SK-N-SH treated with all-trans-retinoic acid at 6 μM for 48 hours (cell line): ENCODE results near the gene GPATCH1.

ENCODE experiments used
- ATAC-seq: fragments of 200-7000 bp; cut with Tn5 transposase; 3 replicates; pipeline ENCODE4 v1.9.1; 2020; ENCODE audit warnings: mild to moderate bottlenecking, moderate library complexity
- ARNTL ChIP-seq: fragments of 450-650 bp; formaldehyde crosslinking; IDR thresholded peaks from 2 replicates; pipeline ENCODE4 v1.5.0; 2020; ENCODE audit warnings: low read depth, mild to moderate bottlenecking, moderate library complexity, borderline replicate concordance
- BACH2 ChIP-seq: fragments of 250-450 bp; sonication (Bioruptor Pico); IDR thresholded peaks from 2 replicates; pipeline ENCODE4 v1.9.0; 2021; ENCODE audit warnings: mild to moderate bottlenecking, borderline replicate concordance
- CSDC2 ChIP-seq: fragments of 250-450 bp; sonication (Bioruptor Pico); IDR thresholded peaks from 2 replicates; pipeline ENCODE4 v1.5.0; 2020; ENCODE audit warnings: mild to moderate bottlenecking, moderate library complexity
- ESRRG ChIP-seq: fragments of 250-450 bp; sonication (Bioruptor Pico); IDR thresholded peaks from 2 replicates; pipeline ENCODE4 v1.6.1; 2021; ENCODE audit warnings: mild to moderate bottlenecking
- GLIS3 ChIP-seq: fragments of 250-450 bp; sonication (Bioruptor Pico); IDR thresholded peaks from 2 replicates; pipeline ENCODE4 v1.5.0; 2020; ENCODE audit warnings: mild to moderate bottlenecking, moderate library complexity
- OSR1 ChIP-seq: fragments of 250-450 bp; sonication (Bioruptor Pico); IDR thresholded peaks from 2 replicates; pipeline ENCODE4 v1.8.0; 2022; ENCODE audit warnings: moderate library complexity, mild to moderate bottlenecking, inconsistent platforms
- PPARA ChIP-seq: fragments of 250-450 bp; sonication (Bioruptor Pico); IDR thresholded peaks from 2 replicates; pipeline ENCODE4 v1.5.0; 2020; ENCODE audit warnings: mild to moderate bottlenecking, borderline replicate concordance
- RARB ChIP-seq: fragments of 250-450 bp; sonication (Bioruptor Pico); IDR thresholded peaks from 2 replicates; pipeline ENCODE4 v1.8.0; 2021; ENCODE audit warnings: mild to moderate bottlenecking, moderate library complexity
- SNAI2 ChIP-seq: fragments of 250-450 bp; sonication (Bioruptor Pico); IDR thresholded peaks from 2 replicates; pipeline ENCODE4 v1.5.0; 2020; ENCODE audit warnings: mild to moderate bottlenecking, moderate library complexity
- TCF4 ChIP-seq: fragments of 250-450 bp; sonication (Bioruptor Pico); IDR thresholded peaks from 2 replicates; pipeline ENCODE4 v1.8.0; 2021; ENCODE audit warnings: mild to moderate bottlenecking, moderate library complexity, borderline replicate concordance
- TOX ChIP-seq: fragments of 250-450 bp; sonication (Bioruptor Pico); IDR thresholded peaks from 2 replicates; pipeline ENCODE4 v1.8.0; 2021; ENCODE audit warnings: mild to moderate bottlenecking, moderate library complexity, borderline replicate concordance
- ZFP3 ChIP-seq: fragments of 250-450 bp; sonication (Bioruptor Pico); IDR thresholded peaks from 2 replicates; pipeline ENCODE4 v1.5.0; 2020; ENCODE audit warnings: mild to moderate bottlenecking, moderate library complexity
- ZNF565 ChIP-seq: fragments of 450-650 bp; formaldehyde crosslinking; conservative IDR thresholded peaks from 2 replicates; pipeline ENCODE4 v1.5.0; 2020; ENCODE audit warnings: low read depth, mild to moderate bottlenecking, moderate library complexity
- ZNF70 ChIP-seq: fragments of 450-650 bp; formaldehyde crosslinking; IDR thresholded peaks from 2 replicates; pipeline ENCODE4 v1.5.0; 2020; ENCODE audit warnings: mild to moderate bottlenecking, moderate library complexity
- ZNF8 ChIP-seq: fragments of 450-650 bp; formaldehyde crosslinking; IDR thresholded peaks from 2 replicates; pipeline ENCODE4 v1.5.0; 2020; ENCODE audit warnings: mild to moderate bottlenecking, moderate library complexity
- TF ChIP-seq, protein P1 (sequence below): fragments of 250-450 bp; sonication (Bioruptor Pico); IDR thresholded peaks from 2 replicates; pipeline ENCODE4 v1.5.1; 2020; ENCODE audit warnings: low read depth, mild to moderate bottlenecking, moderate library complexity
- TF ChIP-seq, protein P2 (sequence below): fragments of 250-450 bp; sonication (Bioruptor Pico); IDR thresholded peaks from 2 replicates; pipeline ENCODE4 v1.8.0; 2021; ENCODE audit warnings: low read depth, mild to moderate bottlenecking, moderate library complexity, borderline replicate concordance
- TF ChIP-seq, protein P3 (sequence below): fragments of 250-450 bp; sonication (Bioruptor Pico); IDR thresholded peaks from 2 replicates; pipeline ENCODE4 v1.5.0; 2020; ENCODE audit warnings: mild to moderate bottlenecking, moderate library complexity
- TF ChIP-seq, protein P4 (sequence below): fragments of 250-450 bp; sonication (Bioruptor Pico); IDR thresholded peaks from 2 replicates; pipeline ENCODE4 v1.8.0; 2020; ENCODE audit warnings: mild to moderate bottlenecking, moderate library complexity, borderline replicate concordance

The GPATCH1 gene

DNA sequence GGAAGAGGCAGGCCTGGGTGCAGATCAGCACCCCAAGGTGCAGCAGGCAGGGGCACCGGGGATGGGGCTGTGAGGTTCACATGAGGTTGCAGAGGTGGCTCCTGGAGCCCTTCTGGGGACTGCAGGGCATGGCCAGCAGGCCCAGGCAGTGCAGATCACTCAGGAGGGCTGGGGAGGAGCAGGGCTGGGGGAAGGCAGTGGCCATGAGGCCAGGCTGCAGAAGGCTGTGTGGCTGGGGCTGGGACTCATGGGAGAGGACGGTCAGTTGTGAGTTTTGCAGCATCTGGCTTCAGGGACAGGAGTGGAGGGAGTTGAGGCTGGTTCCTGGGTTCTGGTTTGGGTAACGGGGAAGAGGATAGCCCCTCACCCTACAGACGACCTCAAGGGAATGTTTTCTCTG lies 58.2 kb downstream of the GPATCH1 start:
- TF ChIP-seq ZNF565 (CRISPR knock-in tag) (no peak), TOX (CRISPR knock-in tag) (no peak), OSR1 (no peak), TCF4 (CRISPR knock-in tag) (no peak), ESRRG (CRISPR knock-in tag) (no peak), ZNF70 (CRISPR knock-in tag) (no peak), PPARA (CRISPR knock-in tag) (no peak), SNAI2 (CRISPR knock-in tag) (no peak), ARNTL (no peak), ZFP3 (CRISPR knock-in tag) (no peak), CSDC2 (CRISPR knock-in tag) (no peak), ZNF8 (CRISPR knock-in tag) (no peak), GLIS3 (no peak)
- TF ChIP-seq, protein P1, sequence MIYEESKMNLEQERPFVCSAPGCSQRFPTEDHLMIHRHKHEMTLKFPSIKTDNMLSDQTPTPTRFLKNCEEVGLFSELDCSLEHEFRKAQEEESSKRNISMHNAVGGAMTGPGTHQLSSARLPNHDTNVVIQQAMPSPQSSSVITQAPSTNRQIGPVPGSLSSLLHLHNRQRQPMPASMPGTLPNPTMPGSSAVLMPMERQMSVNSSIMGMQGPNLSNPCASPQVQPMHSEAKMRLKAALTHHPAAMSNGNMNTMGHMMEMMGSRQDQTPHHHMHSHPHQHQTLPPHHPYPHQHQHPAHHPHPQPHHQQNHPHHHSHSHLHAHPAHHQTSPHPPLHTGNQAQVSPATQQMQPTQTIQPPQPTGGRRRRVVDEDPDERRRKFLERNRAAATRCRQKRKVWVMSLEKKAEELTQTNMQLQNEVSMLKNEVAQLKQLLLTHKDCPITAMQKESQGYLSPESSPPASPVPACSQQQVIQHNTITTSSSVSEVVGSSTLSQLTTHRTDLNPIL (CRISPR knock-in tag): no peak
- TF ChIP-seq, protein P2, sequence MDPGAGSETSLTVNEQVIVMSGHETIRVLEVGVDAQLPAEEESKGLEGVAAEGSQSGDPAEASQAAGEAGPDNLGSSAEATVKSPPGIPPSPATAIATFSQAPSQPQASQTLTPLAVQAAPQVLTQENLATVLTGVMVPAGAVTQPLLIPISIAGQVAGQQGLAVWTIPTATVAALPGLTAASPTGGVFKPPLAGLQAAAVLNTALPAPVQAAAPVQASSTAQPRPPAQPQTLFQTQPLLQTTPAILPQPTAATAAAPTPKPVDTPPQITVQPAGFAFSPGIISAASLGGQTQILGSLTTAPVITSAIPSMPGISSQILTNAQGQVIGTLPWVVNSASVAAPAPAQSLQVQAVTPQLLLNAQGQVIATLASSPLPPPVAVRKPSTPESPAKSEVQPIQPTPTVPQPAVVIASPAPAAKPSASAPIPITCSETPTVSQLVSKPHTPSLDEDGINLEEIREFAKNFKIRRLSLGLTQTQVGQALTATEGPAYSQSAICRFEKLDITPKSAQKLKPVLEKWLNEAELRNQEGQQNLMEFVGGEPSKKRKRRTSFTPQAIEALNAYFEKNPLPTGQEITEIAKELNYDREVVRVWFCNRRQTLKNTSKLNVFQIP (CRISPR knock-in tag): no peak
- TF ChIP-seq, protein P3, sequence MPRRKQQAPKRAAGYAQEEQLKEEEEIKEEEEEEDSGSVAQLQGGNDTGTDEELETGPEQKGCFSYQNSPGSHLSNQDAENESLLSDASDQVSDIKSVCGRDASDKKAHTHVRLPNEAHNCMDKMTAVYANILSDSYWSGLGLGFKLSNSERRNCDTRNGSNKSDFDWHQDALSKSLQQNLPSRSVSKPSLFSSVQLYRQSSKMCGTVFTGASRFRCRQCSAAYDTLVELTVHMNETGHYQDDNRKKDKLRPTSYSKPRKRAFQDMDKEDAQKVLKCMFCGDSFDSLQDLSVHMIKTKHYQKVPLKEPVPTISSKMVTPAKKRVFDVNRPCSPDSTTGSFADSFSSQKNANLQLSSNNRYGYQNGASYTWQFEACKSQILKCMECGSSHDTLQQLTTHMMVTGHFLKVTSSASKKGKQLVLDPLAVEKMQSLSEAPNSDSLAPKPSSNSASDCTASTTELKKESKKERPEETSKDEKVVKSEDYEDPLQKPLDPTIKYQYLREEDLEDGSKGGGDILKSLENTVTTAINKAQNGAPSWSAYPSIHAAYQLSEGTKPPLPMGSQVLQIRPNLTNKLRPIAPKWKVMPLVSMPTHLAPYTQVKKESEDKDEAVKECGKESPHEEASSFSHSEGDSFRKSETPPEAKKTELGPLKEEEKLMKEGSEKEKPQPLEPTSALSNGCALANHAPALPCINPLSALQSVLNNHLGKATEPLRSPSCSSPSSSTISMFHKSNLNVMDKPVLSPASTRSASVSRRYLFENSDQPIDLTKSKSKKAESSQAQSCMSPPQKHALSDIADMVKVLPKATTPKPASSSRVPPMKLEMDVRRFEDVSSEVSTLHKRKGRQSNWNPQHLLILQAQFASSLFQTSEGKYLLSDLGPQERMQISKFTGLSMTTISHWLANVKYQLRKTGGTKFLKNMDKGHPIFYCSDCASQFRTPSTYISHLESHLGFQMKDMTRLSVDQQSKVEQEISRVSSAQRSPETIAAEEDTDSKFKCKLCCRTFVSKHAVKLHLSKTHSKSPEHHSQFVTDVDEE (CRISPR knock-in tag): no peak
- ATAC-seq: no peak

DNA sequence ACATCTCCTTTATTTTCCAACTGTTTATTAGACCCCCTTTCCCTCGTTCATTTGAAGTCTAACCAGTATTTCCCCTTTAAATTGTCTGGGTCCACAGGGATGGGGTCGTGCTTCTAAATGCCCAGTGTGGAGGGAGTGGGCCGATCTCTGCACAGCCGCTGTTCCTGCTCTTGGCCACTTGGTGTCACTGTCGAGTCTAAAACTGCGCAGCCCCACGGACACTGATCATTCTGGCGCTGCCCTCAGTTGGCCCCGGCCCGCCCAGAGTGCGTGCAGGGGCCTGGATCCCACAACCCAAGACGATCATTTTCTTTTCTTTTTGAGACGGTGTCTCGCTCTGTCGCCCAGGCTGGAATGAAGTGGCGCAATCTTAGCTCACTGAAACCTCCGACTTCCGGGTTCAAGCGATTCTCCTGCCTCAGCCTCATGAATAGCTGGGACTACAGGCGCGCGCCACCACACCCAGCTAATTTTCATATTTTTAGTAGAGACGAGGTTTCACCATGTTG lies 63.0 kb downstream of the GPATCH1 start:
- peak; percentile 99 for ATAC-seq
- no peak for TF ChIP-seq BACH2
- TF ChIP-seq, protein P3 (CRISPR knock-in tag): peak; percentile 41; the same call in 1 of the 2 replicates
- no peak for TF ChIP-seq RARB (CRISPR knock-in tag)
- TF ChIP-seq, protein P1 (CRISPR knock-in tag): no peak
- TF ChIP-seq SNAI2 (CRISPR knock-in tag): no peak

DNA sequence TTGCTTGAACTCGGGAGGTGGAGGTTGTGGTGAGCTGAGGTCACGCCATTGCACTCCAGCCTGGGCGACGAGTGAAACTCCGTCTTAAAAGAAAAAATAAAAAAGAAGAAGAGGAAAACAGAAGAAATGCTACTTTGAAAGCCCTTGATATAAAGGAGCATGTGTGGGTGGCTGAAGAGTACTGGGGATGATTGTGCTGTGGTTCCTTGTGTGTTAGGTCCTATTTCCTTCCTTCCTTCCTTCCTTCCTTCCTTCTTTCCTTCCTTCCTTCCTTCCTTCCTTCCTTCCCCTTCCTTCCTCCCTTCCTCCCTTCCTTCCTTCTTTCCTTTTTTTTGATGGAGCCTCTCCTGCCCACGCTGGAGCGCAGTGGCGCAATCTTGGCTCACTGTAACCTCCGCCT lies 65.2 kb downstream of the GPATCH1 start:
- ATAC-seq: no peak
- TF ChIP-seq, protein P4, sequence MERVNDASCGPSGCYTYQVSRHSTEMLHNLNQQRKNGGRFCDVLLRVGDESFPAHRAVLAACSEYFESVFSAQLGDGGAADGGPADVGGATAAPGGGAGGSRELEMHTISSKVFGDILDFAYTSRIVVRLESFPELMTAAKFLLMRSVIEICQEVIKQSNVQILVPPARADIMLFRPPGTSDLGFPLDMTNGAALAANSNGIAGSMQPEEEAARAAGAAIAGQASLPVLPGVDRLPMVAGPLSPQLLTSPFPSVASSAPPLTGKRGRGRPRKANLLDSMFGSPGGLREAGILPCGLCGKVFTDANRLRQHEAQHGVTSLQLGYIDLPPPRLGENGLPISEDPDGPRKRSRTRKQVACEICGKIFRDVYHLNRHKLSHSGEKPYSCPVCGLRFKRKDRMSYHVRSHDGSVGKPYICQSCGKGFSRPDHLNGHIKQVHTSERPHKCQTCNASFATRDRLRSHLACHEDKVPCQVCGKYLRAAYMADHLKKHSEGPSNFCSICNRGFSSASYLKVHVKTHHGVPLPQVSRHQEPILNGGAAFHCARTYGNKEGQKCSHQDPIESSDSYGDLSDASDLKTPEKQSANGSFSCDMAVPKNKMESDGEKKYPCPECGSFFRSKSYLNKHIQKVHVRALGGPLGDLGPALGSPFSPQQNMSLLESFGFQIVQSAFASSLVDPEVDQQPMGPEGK (CRISPR knock-in tag): no peak
